ENCODE results near the gene ALG8.
A peak's percentile ranks its signal among the peaks of the same experiment; 100 is the strongest.

ALG8 gene

GRCh38 chr11:78145511-78146025 is 6.1 kb upstream of the ALG8 start:
- Mint-ChIP-seq H3K27ac (no peak overlapping the region), H3K27me3 (ENCODE audit: low read depth) (no peaks in the 10 kb centered on the region)
- DNase-seq (ENCODE audit: low spot score), result no peak

GRCh38 chr11:78140392-78141077 is 1.1 kb upstream of the ALG8 start:
- peak; percentile 9 for DNase-seq (ENCODE audit: low spot score)
- Mint-ChIP-seq H3K4me3 (peak overlapping the region; percentile 93), H3K27me3 (ENCODE audit: low read depth) (no peaks in the 10 kb centered on the region)

More at GRCh38 chr11:78145511-78146025, 6.1 kb upstream of the ALG8 start:
- Mint-ChIP-seq H3K9me3 (no peaks in the 10 kb centered on the region), H3K4me3 (no peak overlapping the region), H3K4me1 (ENCODE audit: low read depth) (peaks cover 16% of the 10 kb centered on the region), H3K36me3 (ENCODE audit: low read depth) (peaks cover 15% of the 10 kb centered on the region)

GRCh38 chr11:78138694-78139421 is 568 bp downstream of the ALG8 start:
- Mint-ChIP-seq H3K36me3 (ENCODE audit: low read depth) (peaks cover 47% of the 10 kb centered on the region), H3K4me1 (ENCODE audit: low read depth) (peaks cover 40% of the 10 kb centered on the region), H3K27ac (peak overlapping the region; percentile 92), H3K4me3 (peak overlapping the region; percentile 93), H3K9me3 (peaks cover 3% of the 10 kb centered on the region), H3K27me3 (ENCODE audit: low read depth) (no peaks in the 10 kb centered on the region)
- DNase-seq (ENCODE audit: low spot score), result peak; percentile 27

More at GRCh38 chr11:78140392-78141077, 1.1 kb upstream of the ALG8 start:
- Mint-ChIP-seq H3K36me3 (ENCODE audit: low read depth) (peaks cover 38% of the 10 kb centered on the region), H3K9me3 (no peaks in the 10 kb centered on the region), H3K27ac (peak overlapping the region; percentile 76), H3K4me1 (ENCODE audit: low read depth) (peaks cover 41% of the 10 kb centered on the region)

- Mint-ChIP-seq H3K9me3 (peaks cover 3% of the 10 kb centered on the region), H3K36me3 (ENCODE audit: low read depth) (peaks cover 47% of the 10 kb centered on the region), H3K4me1 (ENCODE audit: low read depth) (peaks cover 39% of the 10 kb centered on the region), H3K4me3 (peak overlapping the region; percentile 93), H3K27ac (peak overlapping the region; percentile 78), H3K27me3 (ENCODE audit: low read depth) (no peaks in the 10 kb centered on the region)
- no peak for DNase-seq (ENCODE audit: low spot score)
Observed at GRCh38 chr11:78138291-78138690, 1.1 kb downstream of the ALG8 start.

GRCh38 chr11:78132475-78132874 is 7.0 kb downstream of the ALG8 start:
- peaks cover 30% of the 10 kb centered on the region for H3K36me3 Mint-ChIP-seq (ENCODE audit: low read depth)
- no peak for DNase-seq (ENCODE audit: low spot score)
- peaks cover 30% of the 10 kb centered on the region for H3K4me1 Mint-ChIP-seq (ENCODE audit: low read depth)
- H3K9me3 Mint-ChIP-seq, result peaks cover 3% of the 10 kb centered on the region
- no peak overlapping the region for H3K4me3 Mint-ChIP-seq
- no peaks in the 10 kb centered on the region for H3K27me3 Mint-ChIP-seq (ENCODE audit: low read depth)
- no peak overlapping the region for H3K27ac Mint-ChIP-seq

GRCh38 chr11:78131956-78132355 is 7.5 kb downstream of the ALG8 start:
- Mint-ChIP-seq H3K36me3 (ENCODE audit: low read depth) (peaks cover 25% of the 10 kb centered on the region), H3K4me1 (ENCODE audit: low read depth) (peaks cover 25% of the 10 kb centered on the region), H3K9me3 (peaks cover 3% of the 10 kb centered on the region), H3K27ac (no peak overlapping the region), H3K27me3 (ENCODE audit: low read depth) (no peaks in the 10 kb centered on the region), H3K4me3 (no peak overlapping the region)
- no peak for DNase-seq (ENCODE audit: low spot score)

GRCh38 chr11:78127403-78127802 is 12.0 kb downstream of the ALG8 start:
- no peak for DNase-seq (ENCODE audit: low spot score)
- Mint-ChIP-seq H3K27me3 (ENCODE audit: low read depth) (no peaks in the 10 kb centered on the region), H3K9me3 (no peaks in the 10 kb centered on the region), H3K36me3 (ENCODE audit: low read depth) (peaks cover 18% of the 10 kb centered on the region), H3K4me3 (no peak overlapping the region), H3K4me1 (ENCODE audit: low read depth) (peaks cover 14% of the 10 kb centered on the region), H3K27ac (no peak overlapping the region)

- no peaks in the 10 kb centered on the region for H3K27me3 Mint-ChIP-seq (ENCODE audit: low read depth)
- no peak overlapping the region for H3K27ac Mint-ChIP-seq
- H3K4me3 Mint-ChIP-seq, result no peak overlapping the region
- H3K9me3 Mint-ChIP-seq, result no peaks in the 10 kb centered on the region
- H3K36me3 Mint-ChIP-seq (ENCODE audit: low read depth), result peaks cover 30% of the 10 kb centered on the region
- H3K4me1 Mint-ChIP-seq (ENCODE audit: low read depth), result no peaks in the 10 kb centered on the region
- DNase-seq (ENCODE audit: low spot score), result no peak
Observed at GRCh38 chr11:78112582-78113275, 26.7 kb downstream of the ALG8 start.

GRCh38 chr11:78111298-78111697 is 28.1 kb downstream of the ALG8 start:
- no peaks in the 10 kb centered on the region for H3K9me3 Mint-ChIP-seq
- H3K4me3 Mint-ChIP-seq, result no peak overlapping the region
- H3K36me3 Mint-ChIP-seq (ENCODE audit: low read depth), result peaks cover 33% of the 10 kb centered on the region
- no peaks in the 10 kb centered on the region for H3K4me1 Mint-ChIP-seq (ENCODE audit: low read depth)
- no peak overlapping the region for H3K27ac Mint-ChIP-seq
- H3K27me3 Mint-ChIP-seq (ENCODE audit: low read depth), result no peaks in the 10 kb centered on the region
- no peak for DNase-seq (ENCODE audit: low spot score)

- H3K4me1 Mint-ChIP-seq (ENCODE audit: low read depth), result no peaks in the 10 kb centered on the region
- H3K27me3 Mint-ChIP-seq (ENCODE audit: low read depth), result no peaks in the 10 kb centered on the region
- H3K4me3 Mint-ChIP-seq, result no peak overlapping the region
- H3K27ac Mint-ChIP-seq, result no peak overlapping the region
- DNase-seq (ENCODE audit: low spot score), result no peak
- H3K36me3 Mint-ChIP-seq (ENCODE audit: low read depth), result peaks cover 34% of the 10 kb centered on the region
- H3K9me3 Mint-ChIP-seq, result no peaks in the 10 kb centered on the region
Observed at GRCh38 chr11:78110830-78111229, 28.6 kb downstream of the ALG8 start.

GRCh38 chr11:78110351-78110750 is 29.1 kb downstream of the ALG8 start:
- H3K4me3 Mint-ChIP-seq, result no peak overlapping the region
- H3K9me3 Mint-ChIP-seq, result no peaks in the 10 kb centered on the region
- no peak overlapping the region for H3K27ac Mint-ChIP-seq
- DNase-seq (ENCODE audit: low spot score), result no peak
- no peaks in the 10 kb centered on the region for H3K4me1 Mint-ChIP-seq (ENCODE audit: low read depth)
- H3K27me3 Mint-ChIP-seq (ENCODE audit: low read depth), result no peaks in the 10 kb centered on the region
- peaks cover 32% of the 10 kb centered on the region for H3K36me3 Mint-ChIP-seq (ENCODE audit: low read depth)

GRCh38 chr11:78109081-78110015 is 30.1 kb downstream of the ALG8 start:
- Mint-ChIP-seq H3K27ac (peak overlapping the region; percentile 22), H3K36me3 (ENCODE audit: low read depth) (peaks cover 35% of the 10 kb centered on the region), H3K9me3 (no peaks in the 10 kb centered on the region), H3K27me3 (ENCODE audit: low read depth) (no peaks in the 10 kb centered on the region), H3K4me3 (no peak overlapping the region), H3K4me1 (ENCODE audit: low read depth) (no peaks in the 10 kb centered on the region)
- DNase-seq (ENCODE audit: low spot score), result no peak
